ENCODE results near the gene OR52B2. TPM values are rescaled to one million over a fixed set of nuclear protein-coding genes. Genes with fewer than 3 reads are reported as not detected.
"Not testable (repeated sequence)": the region's sequence is repeated elsewhere in the genome, so short reads cannot be mapped to it uniquely, and the experiment has no call there.

OR52B2 gene
- total and polyA plus RNA-seq, 2 donors from 2014 or later, result not detected

GRCh38 chr11:6142936-6143335 lies 27.2 kb downstream of the OR52B2 start:
- DNase-seq (no peak), FAIRE-seq (no peak)
- Histone ChIP-seq H3K4me1 (ENCODE audit: control insufficient read depth in 2 of 3, insufficient read depth in 2 of 3, low read depth in 1 of 3, low read length in 3 of 3) (no peaks in the 10 kb centered on the region), H3K27me3 (ENCODE audit: control insufficient read depth, insufficient read depth, low read length) (no peaks in the 10 kb centered on the region), H3K9me3 (ENCODE audit: control insufficient read depth in 2 of 3, insufficient read depth in 1 of 3, low read length in 3 of 3) (no peaks in the 10 kb centered on the region), H3K36me3 (ENCODE audit: control insufficient read depth in 2 of 3, insufficient read depth in 3 of 3, low read length in 3 of 3) (no peaks in the 10 kb centered on the region), H3K27ac (ENCODE audit: low read depth in 2 of 2, low read length in 2 of 2) (no peak overlapping the region), H3K9ac (ENCODE audit: low read length in 3 of 3) (no peak overlapping the region), H3K4me3 (ENCODE audit: low read length in 3 of 3) (no peak overlapping the region)
- intact Hi-C loops (cut with DNase I), result no loop called here
- TF ChIP-seq, protein P1, sequence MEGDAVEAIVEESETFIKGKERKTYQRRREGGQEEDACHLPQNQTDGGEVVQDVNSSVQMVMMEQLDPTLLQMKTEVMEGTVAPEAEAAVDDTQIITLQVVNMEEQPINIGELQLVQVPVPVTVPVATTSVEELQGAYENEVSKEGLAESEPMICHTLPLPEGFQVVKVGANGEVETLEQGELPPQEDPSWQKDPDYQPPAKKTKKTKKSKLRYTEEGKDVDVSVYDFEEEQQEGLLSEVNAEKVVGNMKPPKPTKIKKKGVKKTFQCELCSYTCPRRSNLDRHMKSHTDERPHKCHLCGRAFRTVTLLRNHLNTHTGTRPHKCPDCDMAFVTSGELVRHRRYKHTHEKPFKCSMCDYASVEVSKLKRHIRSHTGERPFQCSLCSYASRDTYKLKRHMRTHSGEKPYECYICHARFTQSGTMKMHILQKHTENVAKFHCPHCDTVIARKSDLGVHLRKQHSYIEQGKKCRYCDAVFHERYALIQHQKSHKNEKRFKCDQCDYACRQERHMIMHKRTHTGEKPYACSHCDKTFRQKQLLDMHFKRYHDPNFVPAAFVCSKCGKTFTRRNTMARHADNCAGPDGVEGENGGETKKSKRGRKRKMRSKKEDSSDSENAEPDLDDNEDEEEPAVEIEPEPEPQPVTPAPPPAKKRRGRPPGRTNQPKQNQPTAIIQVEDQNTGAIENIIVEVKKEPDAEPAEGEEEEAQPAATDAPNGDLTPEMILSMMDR (IDR thresholded peaks at IDR 0.05; ENCODE audit: borderline replicate concordance, extremely low read depth, insufficient read depth), result no peak

DNA sequence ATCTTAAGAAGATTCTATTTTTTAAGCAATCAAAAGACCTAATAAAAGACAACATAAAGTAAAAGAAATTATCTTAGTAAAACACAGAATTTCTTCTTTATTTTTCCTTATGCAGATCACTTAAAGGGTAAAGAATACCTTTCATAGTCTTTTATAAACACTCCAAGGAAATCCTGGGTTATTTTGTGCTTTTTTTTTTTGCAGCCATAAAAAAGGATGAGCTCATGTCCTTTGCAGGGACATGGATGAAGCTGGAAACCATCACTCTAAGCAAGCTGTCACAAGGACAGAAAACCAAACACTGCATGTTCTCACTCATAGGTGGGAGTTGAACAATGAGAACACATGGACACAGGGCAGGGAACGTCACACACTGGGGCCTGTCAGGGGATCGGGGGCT lies 34.2 kb downstream of the OR52B2 start:
- H3K9me3 ChIP-seq (ENCODE audit: control insufficient read depth in 2 of 3, insufficient read depth in 1 of 3, low read length in 3 of 3); FAIRE-seq; DNase-seq; intact Hi-C loops (cut with DNase I); H3K27ac ChIP-seq (ENCODE audit: low read depth in 2 of 2, low read length in 2 of 2); H3K27me3 ChIP-seq (ENCODE audit: control insufficient read depth, insufficient read depth, low read length); H3K36me3 ChIP-seq (ENCODE audit: control insufficient read depth in 2 of 3, insufficient read depth in 3 of 3, low read length in 3 of 3); H3K9ac ChIP-seq (ENCODE audit: low read length in 3 of 3); H3K4me3 ChIP-seq (ENCODE audit: low read length in 3 of 3); H3K4me1 ChIP-seq (ENCODE audit: control insufficient read depth in 2 of 3, insufficient read depth in 2 of 3, low read depth in 1 of 3, low read length in 3 of 3): not testable (repeated sequence)

GRCh38 chr11:6132431-6132830 lies 37.7 kb downstream of the OR52B2 start:
- H3K9me3 ChIP-seq (ENCODE audit: control insufficient read depth in 2 of 3, insufficient read depth in 1 of 3, low read length in 3 of 3), result no peaks in the 10 kb centered on the region
- intact Hi-C loops (cut with DNase I), result no loop called here
- no peak overlapping the region for H3K27ac ChIP-seq (ENCODE audit: low read depth in 2 of 2, low read length in 2 of 2)
- H3K4me1 ChIP-seq (ENCODE audit: control insufficient read depth in 2 of 3, insufficient read depth in 2 of 3, low read depth in 1 of 3, low read length in 3 of 3), result no peaks in the 10 kb centered on the region
- no peak overlapping the region for H3K9ac ChIP-seq (ENCODE audit: low read length in 3 of 3)
- H3K4me3 ChIP-seq (ENCODE audit: low read length in 3 of 3), result no peak overlapping the region
- TF ChIP-seq, protein P1 (IDR thresholded peaks at IDR 0.05; ENCODE audit: borderline replicate concordance, extremely low read depth, insufficient read depth), result no peak
- H3K27me3 ChIP-seq (ENCODE audit: control insufficient read depth, insufficient read depth, low read length), result no peaks in the 10 kb centered on the region
- FAIRE-seq, result no peak
- no peaks in the 10 kb centered on the region for H3K36me3 ChIP-seq (ENCODE audit: control insufficient read depth in 2 of 3, insufficient read depth in 3 of 3, low read length in 3 of 3)
- DNase-seq, result no peak

GRCh38 chr11:6129635-6130034 lies 40.5 kb downstream of the OR52B2 start:
- no peak for FAIRE-seq
- Histone ChIP-seq H3K27ac (ENCODE audit: low read depth in 2 of 2, low read length in 2 of 2) (no peak overlapping the region), H3K4me1 (ENCODE audit: control insufficient read depth in 2 of 3, insufficient read depth in 2 of 3, low read depth in 1 of 3, low read length in 3 of 3) (no peaks in the 10 kb centered on the region), H3K36me3 (ENCODE audit: control insufficient read depth in 2 of 3, insufficient read depth in 3 of 3, low read length in 3 of 3) (no peaks in the 10 kb centered on the region), H3K27me3 (ENCODE audit: control insufficient read depth, insufficient read depth, low read length) (no peaks in the 10 kb centered on the region), H3K9ac (ENCODE audit: low read length in 3 of 3) (no peak overlapping the region), H3K4me3 (ENCODE audit: low read length in 3 of 3) (no peak overlapping the region), H3K9me3 (ENCODE audit: control insufficient read depth in 2 of 3, insufficient read depth in 1 of 3, low read length in 3 of 3) (no peaks in the 10 kb centered on the region)
- intact Hi-C loops (cut with DNase I), result no loop called here
- no peak for DNase-seq
- TF ChIP-seq, protein P1 (IDR thresholded peaks at IDR 0.05; ENCODE audit: borderline replicate concordance, extremely low read depth, insufficient read depth), result no peak
